ENCODE data around the gene ADAMTS4. TPM values are rescaled to one million over a fixed set of nuclear protein-coding genes. Genes with fewer than 3 reads are reported as not detected.

ADAMTS4 gene
- total and polyA plus RNA-seq, 8 donors = 0.89 to 20.6 (median 2.3) TPM

DNA sequence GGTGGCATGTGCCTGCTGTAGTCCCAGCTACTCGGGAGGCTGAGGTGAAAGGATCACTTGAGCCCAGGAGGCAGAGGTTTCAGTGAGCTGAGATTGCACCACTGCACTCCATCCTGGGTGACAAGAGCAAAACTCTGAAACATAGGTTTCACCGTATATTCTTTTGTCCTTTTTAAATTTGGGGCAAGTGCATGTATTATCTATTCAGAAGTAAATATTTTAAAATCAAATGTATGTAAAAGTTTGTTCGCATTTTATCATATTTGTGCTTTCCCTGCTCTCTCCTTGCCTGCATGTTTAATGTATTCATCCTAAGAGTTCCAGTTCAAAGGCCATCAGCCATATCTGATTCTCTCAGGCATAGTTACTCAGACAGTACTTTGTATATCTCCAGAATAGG, 53.0 kb downstream of the ADAMTS4 start:
- Histone ChIP-seq H3K27me3 (no peaks in the 10 kb centered on the region), H3K27ac (no peak overlapping the region), H3K4me1 (no peaks in the 10 kb centered on the region), H3K4me3 (no peak overlapping the region), H3K36me3 (no peaks in the 10 kb centered on the region), H3K9me3 (no peaks in the 10 kb centered on the region)
- intact Hi-C loops (cut with DNase I; ENCODE audit: low total_unique reads) = no loop called here
- 66 to 83% (median 72%) methylated on average over 3 of the region's 3 CpGs for WGBS, 5 donors
- TF ChIP-seq POLR2A (IDR thresholded peaks at IDR 0.05) = no peak
- TF ChIP-seq, protein P1, sequence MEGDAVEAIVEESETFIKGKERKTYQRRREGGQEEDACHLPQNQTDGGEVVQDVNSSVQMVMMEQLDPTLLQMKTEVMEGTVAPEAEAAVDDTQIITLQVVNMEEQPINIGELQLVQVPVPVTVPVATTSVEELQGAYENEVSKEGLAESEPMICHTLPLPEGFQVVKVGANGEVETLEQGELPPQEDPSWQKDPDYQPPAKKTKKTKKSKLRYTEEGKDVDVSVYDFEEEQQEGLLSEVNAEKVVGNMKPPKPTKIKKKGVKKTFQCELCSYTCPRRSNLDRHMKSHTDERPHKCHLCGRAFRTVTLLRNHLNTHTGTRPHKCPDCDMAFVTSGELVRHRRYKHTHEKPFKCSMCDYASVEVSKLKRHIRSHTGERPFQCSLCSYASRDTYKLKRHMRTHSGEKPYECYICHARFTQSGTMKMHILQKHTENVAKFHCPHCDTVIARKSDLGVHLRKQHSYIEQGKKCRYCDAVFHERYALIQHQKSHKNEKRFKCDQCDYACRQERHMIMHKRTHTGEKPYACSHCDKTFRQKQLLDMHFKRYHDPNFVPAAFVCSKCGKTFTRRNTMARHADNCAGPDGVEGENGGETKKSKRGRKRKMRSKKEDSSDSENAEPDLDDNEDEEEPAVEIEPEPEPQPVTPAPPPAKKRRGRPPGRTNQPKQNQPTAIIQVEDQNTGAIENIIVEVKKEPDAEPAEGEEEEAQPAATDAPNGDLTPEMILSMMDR (IDR thresholded peaks at IDR 0.05) = no peak
- no peak for DNase-seq

- TF ChIP-seq POLR2AphosphoS5 (IDR thresholded peaks at IDR 0.05) (no peak), POLR2A (IDR thresholded peaks at IDR 0.05) (no peak), EP300 (IDR thresholded peaks at IDR 0.05) (no peak)
- TF ChIP-seq, protein P1 (IDR thresholded peaks at IDR 0.05) = no peak
- Histone ChIP-seq H3K27ac (no peak overlapping the region), H3K4me1 (peaks cover 0 to 9% (median 0%) of the 10 kb centered on the region in 4 donors), H3K27me3 (no peaks in the 10 kb centered on the region), H3K9me3 (no peaks in the 10 kb centered on the region), H3K4me3 (no peak overlapping the region), H3K36me3 (no peaks in the 10 kb centered on the region)
- no peak for DNase-seq
- 91 to 95% (median 93%) methylated on average over 28 to 29 of the region's 29 CpGs for WGBS, 5 donors
- intact Hi-C loops (cut with DNase I; ENCODE audit: low total_unique reads) = no loop called here
Measured at GRCh38 chr1:161140755-161141400, 58.0 kb downstream of the ADAMTS4 start.

GRCh38 chr1:161139766-161140165, 59.1 kb downstream of the ADAMTS4 start:
- Histone ChIP-seq H3K27me3 (no peaks in the 10 kb centered on the region), H3K4me1 (peaks cover 0 to 13% (median 4%) of the 10 kb centered on the region in 4 donors), H3K9me3 (no peaks in the 10 kb centered on the region), H3K27ac (no peak overlapping the region), H3K36me3 (peaks cover 0 to 2% (median 0%) of the 10 kb centered on the region in 4 donors), H3K4me3 (no peak overlapping the region)
- peak; percentile 46 to 77 for DNase-seq
- 15 to 22% (median 19%) methylated on average over 1 of the region's 1 CpG for WGBS, 5 donors
- TF ChIP-seq POLR2A (IDR thresholded peaks at IDR 0.05) = no peak
- TF ChIP-seq, protein P1 (IDR thresholded peaks at IDR 0.05) = peak in 4 of 7 experiments; percentile 25 to 52 (median 36)
- intact Hi-C loops (cut with DNase I; ENCODE audit: low total_unique reads) = no loop called here

DNA sequence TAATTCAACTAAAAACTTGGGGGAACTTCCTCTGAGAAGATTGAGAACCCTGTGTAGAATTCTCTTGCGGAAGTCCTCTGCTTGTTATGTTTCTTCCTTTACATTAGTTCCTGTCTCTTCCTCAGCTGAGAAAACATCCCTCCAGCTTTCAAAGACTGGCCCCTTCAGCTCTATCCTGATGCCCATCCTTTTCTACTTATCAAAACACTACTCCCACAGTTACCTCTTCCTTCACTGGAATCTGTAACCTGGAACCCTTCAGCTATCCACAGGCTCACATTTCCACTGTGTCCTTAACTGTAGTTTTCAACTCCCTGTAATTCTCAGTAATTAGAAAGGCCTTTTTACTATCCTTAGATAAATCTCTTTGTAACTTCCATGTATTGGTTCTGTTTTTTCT, 60.4 kb downstream of the ADAMTS4 start:
- no peaks in the 10 kb centered on the region for H3K27me3 ChIP-seq
- TF ChIP-seq EP300 (IDR thresholded peaks at IDR 0.05) = no peak
- no peak for TF ChIP-seq POLR2A (IDR thresholded peaks at IDR 0.05)
- TF ChIP-seq POLR2AphosphoS5 (IDR thresholded peaks at IDR 0.05) = no peak
- TF ChIP-seq, protein P1 (IDR thresholded peaks at IDR 0.05) = no peak
- no peaks in the 10 kb centered on the region for H3K9me3 ChIP-seq
- H3K4me3 ChIP-seq = no peak overlapping the region
- DNase-seq = no peak
- peaks cover 10 to 26% (median 17%) of the 10 kb centered on the region in 4 donors for H3K4me1 ChIP-seq
- peak overlapping the region in 1 of 5 donors; percentile 15 for H3K27ac ChIP-seq
- H3K36me3 ChIP-seq = peaks cover 0 to 5% (median 0%) of the 10 kb centered on the region in 4 donors
- WGBS, 5 donors = 73 to 89% (median 86%) methylated on average over 1 of the region's 1 CpG
- intact Hi-C loops (cut with DNase I; ENCODE audit: low total_unique reads) = no loop called here
